Activated effector memory CD4-positive, alpha-beta T cell treated with Interleukin-2 at 50 U/mL for 16 hours (primary cell): ENCODE data around the gene USP32.
"Not testable (repeated sequence)": the region's sequence is repeated elsewhere in the genome, so short reads cannot be mapped to it uniquely, and the experiment has no call there.

Source experiments
- DNase-seq: peaks from one replicate; pipeline ENCODE4 v3.0.0-alpha.2; 2020

The USP32 gene

GRCh38 chr17:60215895-60216294 lies 176.0 kb downstream of the USP32 start:
- DNase-seq: not testable (repeated sequence)

GRCh38 chr17:60211282-60211681 lies 180.7 kb downstream of the USP32 start:
- not testable (repeated sequence) for DNase-seq

- DNase-seq: not testable (repeated sequence)
These were observed 183.6 kb downstream of the USP32 start for GRCh38 chr17:60208302-60208701.

GRCh38 chr17:60205782-60206181 lies 186.2 kb downstream of the USP32 start:
- DNase-seq: not testable (repeated sequence)

GRCh38 chr17:60198630-60199029 lies 193.3 kb downstream of the USP32 start:
- not testable (repeated sequence) for DNase-seq

- DNase-seq: not testable (repeated sequence)
These were observed 197.8 kb downstream of the USP32 start for GRCh38 chr17:60194141-60194540.

- DNase-seq: no peak
These were observed 198.5 kb downstream of the USP32 start for GRCh38 chr17:60193482-60193881.

GRCh38 chr17:60193032-60193431 lies 198.9 kb downstream of the USP32 start:
- not testable (repeated sequence) for DNase-seq

- DNase-seq: not testable (repeated sequence)
These were observed 201.9 kb downstream of the USP32 start for GRCh38 chr17:60190032-60190431.

GRCh38 chr17:60188759-60189158 lies 203.2 kb downstream of the USP32 start:
- no peak for DNase-seq

GRCh38 chr17:60186846-60187745 lies 204.8 kb downstream of the USP32 start:
- DNase-seq: not testable (repeated sequence)

GRCh38 chr17:60186372-60186771 lies 205.6 kb downstream of the USP32 start:
- not testable (repeated sequence) for DNase-seq

GRCh38 chr17:60180380-60180779 lies 211.6 kb downstream of the USP32 start:
- DNase-seq: not testable (repeated sequence)

GRCh38 chr17:60178180-60178579 lies 213.8 kb downstream of the USP32 start:
- DNase-seq: not testable (repeated sequence)

- not testable (repeated sequence) for DNase-seq
These were observed 215.2 kb downstream of the USP32 start for GRCh38 chr17:60176763-60177162.

- DNase-seq: not testable (repeated sequence)
These were observed 217.2 kb downstream of the USP32 start for GRCh38 chr17:60174767-60175166.

- no peak for DNase-seq
These were observed 217.9 kb downstream of the USP32 start for GRCh38 chr17:60174035-60174434.

- DNase-seq: no peak
These were observed 218.6 kb downstream of the USP32 start for GRCh38 chr17:60173304-60173819.

GRCh38 chr17:60171753-60172079 lies 220.2 kb downstream of the USP32 start:
- no peak for DNase-seq

- DNase-seq: no peak
These were observed 220.8 kb downstream of the USP32 start for GRCh38 chr17:60170835-60171752.

- DNase-seq: no peak
These were observed 221.8 kb downstream of the USP32 start for GRCh38 chr17:60169921-60170817.

GRCh38 chr17:60168654-60169053 lies 223.3 kb downstream of the USP32 start:
- no peak for DNase-seq
